Measurements from ENCODE around the gene LRRC26. TPM values are rescaled to one million over a fixed set of nuclear protein-coding genes. Genes with fewer than 3 reads are reported as not detected.

Gene LRRC26
- total RNA-seq, 1 donor from 2014 or later: not detected

DNA sequence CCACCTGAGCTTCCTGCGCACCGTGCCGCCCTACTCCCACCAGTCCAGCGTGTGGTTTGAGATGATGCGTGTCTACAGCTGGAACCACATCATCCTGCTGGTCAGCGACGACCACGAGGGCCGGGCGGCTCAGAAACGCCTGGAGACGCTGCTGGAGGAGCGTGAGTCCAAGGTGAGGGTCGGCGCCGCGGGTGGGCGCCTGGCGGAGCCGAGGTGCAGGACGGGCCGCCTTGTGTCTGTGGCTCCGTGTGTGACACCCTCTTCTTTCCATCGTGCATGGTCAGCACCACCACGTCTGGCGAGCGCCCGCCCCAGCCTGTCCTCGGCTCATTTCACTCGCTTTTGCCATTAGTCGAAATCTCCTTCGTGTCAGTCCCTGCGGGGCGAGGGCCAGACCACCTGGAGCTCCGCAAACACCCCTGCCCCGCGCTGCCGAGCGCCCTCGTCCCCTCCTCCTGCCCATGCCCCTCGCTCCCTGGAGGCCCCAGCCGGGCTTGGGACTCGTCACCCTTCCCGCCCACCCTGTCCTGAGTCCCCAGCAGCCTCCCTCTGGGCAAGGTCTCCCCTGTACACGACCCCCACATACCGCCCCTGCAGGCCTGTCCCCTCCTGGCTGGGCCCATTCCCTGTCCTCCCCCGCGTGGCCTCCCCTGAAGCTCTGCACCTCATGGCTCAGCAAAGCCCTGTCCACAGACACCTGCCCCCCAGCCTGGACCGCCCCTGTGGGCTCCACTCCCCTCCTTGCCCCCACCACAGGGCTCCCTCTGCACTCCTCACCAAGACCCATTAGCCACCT lies 23.9 kb downstream of the LRRC26 start:
- TF ChIP-seq, protein P1, sequence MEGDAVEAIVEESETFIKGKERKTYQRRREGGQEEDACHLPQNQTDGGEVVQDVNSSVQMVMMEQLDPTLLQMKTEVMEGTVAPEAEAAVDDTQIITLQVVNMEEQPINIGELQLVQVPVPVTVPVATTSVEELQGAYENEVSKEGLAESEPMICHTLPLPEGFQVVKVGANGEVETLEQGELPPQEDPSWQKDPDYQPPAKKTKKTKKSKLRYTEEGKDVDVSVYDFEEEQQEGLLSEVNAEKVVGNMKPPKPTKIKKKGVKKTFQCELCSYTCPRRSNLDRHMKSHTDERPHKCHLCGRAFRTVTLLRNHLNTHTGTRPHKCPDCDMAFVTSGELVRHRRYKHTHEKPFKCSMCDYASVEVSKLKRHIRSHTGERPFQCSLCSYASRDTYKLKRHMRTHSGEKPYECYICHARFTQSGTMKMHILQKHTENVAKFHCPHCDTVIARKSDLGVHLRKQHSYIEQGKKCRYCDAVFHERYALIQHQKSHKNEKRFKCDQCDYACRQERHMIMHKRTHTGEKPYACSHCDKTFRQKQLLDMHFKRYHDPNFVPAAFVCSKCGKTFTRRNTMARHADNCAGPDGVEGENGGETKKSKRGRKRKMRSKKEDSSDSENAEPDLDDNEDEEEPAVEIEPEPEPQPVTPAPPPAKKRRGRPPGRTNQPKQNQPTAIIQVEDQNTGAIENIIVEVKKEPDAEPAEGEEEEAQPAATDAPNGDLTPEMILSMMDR (IDR thresholded peaks at IDR 0.05; ENCODE audit: insufficient read depth, low read length, poor library complexity, severe bottlenecking): no peak
- Histone ChIP-seq H3K36me3 (ENCODE audit: control insufficient read depth, insufficient read depth, low read length) (no peaks in the 10 kb centered on the region), H3K4me3 (ENCODE audit: low read depth, low read length) (no peak overlapping the region), H3K27me3 (ENCODE audit: control insufficient read depth, insufficient read depth, low read length) (peaks cover 60% of the 10 kb centered on the region)
- no peak for DNase-seq (ENCODE audit: low read depth)

DNA sequence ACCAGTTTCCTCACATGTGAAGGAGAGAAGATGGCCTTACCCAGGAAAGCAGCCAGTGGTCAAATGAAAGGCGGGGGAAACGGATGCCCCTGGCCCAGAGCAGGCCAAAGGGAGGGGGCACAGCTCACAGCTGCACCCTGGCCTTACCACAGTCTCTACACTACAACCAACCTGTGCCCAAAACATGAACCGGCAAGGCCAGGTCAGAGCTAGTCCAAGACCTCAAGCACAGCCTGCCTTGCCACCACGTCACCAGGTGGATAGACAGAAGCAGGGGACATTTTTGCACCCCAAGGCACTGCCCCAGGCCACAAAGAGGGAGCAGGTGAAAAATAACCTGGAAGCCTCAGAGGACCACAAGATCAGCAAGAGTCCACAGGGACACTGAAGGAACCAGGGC lies 26.4 kb downstream of the LRRC26 start:
- Histone ChIP-seq H3K36me3 (ENCODE audit: control insufficient read depth, insufficient read depth, low read length) (no peaks in the 10 kb centered on the region), H3K27me3 (ENCODE audit: control insufficient read depth, insufficient read depth, low read length) (peaks cover 76% of the 10 kb centered on the region)
- TF ChIP-seq, protein P1 (IDR thresholded peaks at IDR 0.05; ENCODE audit: insufficient read depth, low read length, poor library complexity, severe bottlenecking): no peak

DNA sequence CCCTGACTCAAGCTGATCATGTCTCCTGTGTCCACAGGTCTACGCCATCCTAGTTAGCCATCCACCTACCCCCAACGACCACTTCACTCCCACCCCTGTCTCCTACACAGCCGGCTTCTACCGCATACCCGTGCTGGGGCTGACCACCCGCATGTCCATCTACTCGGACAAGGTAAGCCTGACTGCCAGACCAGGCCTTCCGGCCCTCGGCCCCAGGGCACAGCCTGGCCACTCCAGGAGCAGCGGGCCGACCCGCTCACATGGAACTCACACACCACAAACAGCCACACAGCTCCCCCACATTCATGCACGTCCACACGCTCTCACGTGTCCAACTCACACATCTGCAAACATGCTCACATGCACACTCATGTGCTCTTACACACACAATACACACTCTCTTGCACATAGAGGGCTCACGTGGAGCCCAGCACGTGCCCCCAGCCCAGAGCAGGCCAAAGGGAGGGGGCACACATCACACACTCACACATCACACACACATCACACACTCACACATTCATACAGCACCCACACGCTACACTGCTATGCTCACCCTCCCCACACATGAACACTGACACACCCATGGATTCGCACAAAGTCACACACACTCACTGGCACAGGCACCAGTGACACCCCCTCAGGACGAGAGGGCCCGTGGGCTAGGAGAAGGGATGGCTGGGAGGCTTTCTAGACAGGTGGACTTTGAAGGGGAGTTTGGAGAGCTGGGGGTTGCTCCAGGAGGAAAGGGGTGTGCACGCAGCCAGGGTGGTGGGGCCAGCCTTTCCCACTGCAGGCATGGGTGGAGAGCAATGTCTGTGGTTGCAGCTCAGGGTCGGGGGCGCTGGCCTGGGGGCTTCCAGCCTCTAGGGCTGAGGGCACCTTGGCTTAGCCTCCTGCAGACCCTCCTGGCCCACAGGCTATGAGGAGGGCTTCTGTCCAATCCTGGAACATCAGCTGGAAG lies 27.6 kb downstream of the LRRC26 start:
- no peaks in the 10 kb centered on the region for H3K36me3 ChIP-seq (ENCODE audit: control insufficient read depth, insufficient read depth, low read length)
- H3K4me3 ChIP-seq (ENCODE audit: low read depth, low read length): no peak overlapping the region
- peaks cover 77% of the 10 kb centered on the region for H3K27me3 ChIP-seq (ENCODE audit: control insufficient read depth, insufficient read depth, low read length)
- TF ChIP-seq, protein P1 (IDR thresholded peaks at IDR 0.05; ENCODE audit: insufficient read depth, low read length, poor library complexity, severe bottlenecking): no peak
- DNase-seq (ENCODE audit: low read depth): no peak

More for the DNA sequence above, 26.4 kb downstream of the LRRC26 start:
- no peak overlapping the region for H3K4me3 ChIP-seq (ENCODE audit: low read depth, low read length)
- DNase-seq (ENCODE audit: low read depth): no peak

DNA sequence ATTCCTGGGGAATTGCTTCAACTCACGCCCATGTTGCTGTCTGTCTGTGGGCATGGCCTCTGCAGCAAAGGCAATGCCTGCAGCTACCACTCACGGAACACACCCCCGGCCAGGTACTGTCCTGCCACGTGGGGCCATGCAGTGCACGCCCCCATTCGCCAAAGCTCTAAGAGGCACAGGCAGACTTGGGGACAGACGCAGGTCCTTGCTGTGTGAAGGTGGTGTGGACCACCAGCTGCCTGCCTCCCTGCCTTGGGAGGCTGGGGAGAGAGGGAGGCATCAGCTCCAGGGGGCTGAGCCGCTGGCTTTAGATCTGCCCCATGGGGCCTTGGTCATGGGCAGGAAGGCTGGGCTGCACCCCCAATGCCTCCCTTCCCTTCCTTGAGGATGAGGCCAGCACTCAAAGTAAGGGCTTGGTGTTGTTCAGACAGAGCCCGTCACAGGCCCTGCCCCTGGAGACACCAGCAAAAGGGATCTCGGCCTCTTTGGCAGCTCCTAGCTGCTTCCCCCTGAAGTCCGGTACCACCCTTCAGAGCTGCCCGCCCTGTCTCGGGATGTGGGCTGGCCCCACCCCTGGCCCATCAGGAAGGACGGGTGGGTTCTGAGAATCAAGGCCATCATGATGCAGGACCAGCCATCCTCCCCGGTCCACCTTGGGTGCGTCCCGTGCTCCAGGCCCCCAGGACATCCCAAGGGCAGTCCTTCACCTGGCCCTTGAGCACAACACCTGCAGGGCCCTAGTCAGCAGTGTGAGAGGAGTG lies 28.6 kb downstream of the LRRC26 start:
- Histone ChIP-seq H3K36me3 (ENCODE audit: control insufficient read depth, insufficient read depth, low read length) (no peaks in the 10 kb centered on the region), H3K27me3 (ENCODE audit: control insufficient read depth, insufficient read depth, low read length) (peaks cover 79% of the 10 kb centered on the region), H3K4me3 (ENCODE audit: low read depth, low read length) (no peak overlapping the region)
- TF ChIP-seq, protein P1 (IDR thresholded peaks at IDR 0.05; ENCODE audit: insufficient read depth, low read length, poor library complexity, severe bottlenecking): no peak
- no peak for DNase-seq (ENCODE audit: low read depth)

DNA sequence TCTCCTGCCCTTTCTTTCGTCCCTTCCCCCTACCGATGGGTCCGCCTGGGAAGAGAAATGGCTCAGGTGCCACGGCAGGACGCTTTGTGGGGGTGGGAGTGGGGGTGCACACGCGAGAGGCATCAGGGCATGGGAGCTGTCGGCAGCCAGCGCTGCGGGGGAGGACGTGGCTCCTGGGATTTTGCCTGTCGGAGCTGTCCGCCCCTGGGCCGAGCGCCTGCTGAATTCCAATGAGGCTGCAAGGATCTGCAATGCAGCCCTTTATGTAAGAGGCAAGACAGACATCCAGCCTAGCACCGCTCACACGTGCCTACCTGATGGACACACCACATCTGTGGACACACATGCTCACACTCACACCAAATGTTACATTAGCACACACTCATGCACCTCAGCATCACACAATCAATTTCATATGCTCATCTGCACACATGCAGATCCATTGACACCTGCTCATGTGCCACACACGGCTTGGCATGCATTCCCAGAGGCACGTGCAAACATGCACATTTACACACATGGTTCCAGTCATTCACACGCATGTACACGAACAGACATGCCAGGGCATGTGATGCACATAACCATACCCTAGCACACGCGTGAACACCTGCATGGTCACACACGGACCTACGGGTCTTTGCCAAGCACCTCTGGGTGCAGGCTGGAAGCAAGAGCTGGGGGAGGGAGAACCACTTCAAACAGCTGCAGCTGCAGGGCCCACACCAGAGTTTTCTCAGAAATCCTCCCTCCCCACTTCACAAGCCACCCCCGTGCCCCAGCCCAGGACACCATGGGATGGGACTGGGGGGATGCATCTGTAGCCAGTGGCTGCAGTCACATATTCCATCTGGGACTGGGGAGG lies 29.5 kb downstream of the LRRC26 start:
- TF ChIP-seq, protein P1 (IDR thresholded peaks at IDR 0.05; ENCODE audit: insufficient read depth, low read length, poor library complexity, severe bottlenecking): no peak
- no peaks in the 10 kb centered on the region for H3K36me3 ChIP-seq (ENCODE audit: control insufficient read depth, insufficient read depth, low read length)
- DNase-seq (ENCODE audit: low read depth): no peak
- H3K4me3 ChIP-seq (ENCODE audit: low read depth, low read length): no peak overlapping the region
- H3K27me3 ChIP-seq (ENCODE audit: control insufficient read depth, insufficient read depth, low read length): peaks cover 79% of the 10 kb centered on the region
